Gastrocnemius medialis (tissue), 4 donors: ENCODE measurements around the gene IFT27. TPM values are rescaled to one million over a fixed set of nuclear protein-coding genes. Genes with fewer than 3 reads are reported as not detected.
"Not testable (repeated sequence)": the region's sequence is repeated elsewhere in the genome, so short reads cannot be mapped to it uniquely, and the experiment has no call there.

Experiments
- ATAC-seq, 2 donors: fragments of 150-250 bp; one replicate each; pipeline ENCODE4 v1.9.1; 2016
- DNase-seq, 2 donors: peaks; one replicate each; pipeline ENCODE4 v3.0.0-alpha.2; 2019
- H3K27ac ChIP-seq, 4 donors: fragments of 200-600 bp; sonication (generic); 1 replicate in 1 of 4; 2 replicates in 3 of 4; pipeline ENCODE4 v1.5.1; 2016 to 2018; ENCODE audit warnings: mild to moderate bottlenecking in 2 of 4, moderate library complexity in 1 of 4
- H3K27me3 ChIP-seq, 3 donors: fragments of 200-600 bp; sonication (generic) in 2 of 3; 1 replicate in 1 of 3; 2 replicates in 2 of 3; pipeline versions ENCODE4 v1.5.1 to v1.6.0; 2016 to 2019; ENCODE audit warnings: mild to moderate bottlenecking in 1 of 3, moderate library complexity in 1 of 3
- H3K36me3 ChIP-seq, 2 donors: fragments of 200-600 bp; sonication (generic) in 1 of 2; one replicate each; pipeline ENCODE4 v1.5.1; 2017 to 2018
- H3K4me1 ChIP-seq, 2 donors: fragments of 200-600 bp; sonication (generic) in 1 of 2; one replicate each; pipeline ENCODE4 v1.5.1; 2016 to 2017; ENCODE audit warnings: mild to moderate bottlenecking in 2 of 2
- H3K4me3 ChIP-seq, 4 donors: fragments of 200-600 bp; sonication (generic) in 3 of 4; 1 replicate in 1 of 4; 2 replicates in 3 of 4; pipeline ENCODE4 v1.5.1; 2016 to 2019; ENCODE audit warnings: mild to moderate bottlenecking in 2 of 4
- H3K9me3 ChIP-seq, 3 donors: fragments of 200-600 bp; sonication (generic) in 2 of 3; 1 replicate in 1 of 3; 2 replicates in 2 of 3; pipeline ENCODE4 v1.5.1; 2016 to 2019
- CTCF ChIP-seq, 5 experiments: fragments of 450-650 bp in 3 of 5; fragments of 200-600 bp in 2 of 5; sonication (generic) in 2 of 5; IDR thresholded peaks in 4 of 5; conservative IDR thresholded peaks in 1 of 5; 1 replicate in 4 of 5; 2 replicates in 1 of 5; pipeline ENCODE4 v1.5.1; 2016 to 2019; ENCODE audit warnings: antibody characterized with exemption in 5 of 5, mild to moderate bottlenecking in 3 of 5, moderate library complexity in 3 of 5
- POLR2A ChIP-seq, 2 donors: fragments of 450-650 bp; IDR thresholded peaks; one replicate each; pipeline ENCODE4 v1.6.1; 2017; ENCODE audit warnings: antibody characterized with exemption in 2 of 2, mild to moderate bottlenecking in 2 of 2, moderate library complexity in 2 of 2
- in situ Hi-C, 4 donors: fragments of 200-750 bp; cut with MboI; loops; one replicate each; pipeline versions ENCODE4 v1.15.0 to v1.8.0; 2017; ENCODE audit warnings: low sequenced_read_pairs in 4 of 4
- intact Hi-C: fragments of 100-400 bp; cut with DNase I; formaldehyde crosslinking; loops from one replicate; pipeline ENCODE4 v1.15.1; 2023; ENCODE audit warnings: low total_unique reads
- total RNA-seq, 4 donors: library from RNA; depleted of rRNA; stranded (reverse); fragments of >200 nt; gene quantifications; one replicate each; pipeline versions ENCODE4 v1.1.0 to v1.2.3, GENCODE V29; 2016

Gene IFT27
- total RNA-seq, 4 donors from 2014 or later = 2.4 to 8.3 (median 6.7) TPM

GRCh38 chr22:36733271-36733670 lies 42.6 kb downstream of the IFT27 start:
- Histone ChIP-seq H3K27ac (no peak overlapping the region), H3K4me1 (no peaks in the 10 kb centered on the region), H3K36me3 (no peaks in the 10 kb centered on the region), H3K9me3 (no peaks in the 10 kb centered on the region), H3K27me3 (peaks cover 0 to 21% (median 19%) of the 10 kb centered on the region in 3 donors), H3K4me3 (no peak overlapping the region)
- intact Hi-C loops = no loop called here
- TF ChIP-seq POLR2A (IDR thresholded peaks at IDR 0.05) (no peak), CTCF (IDR thresholded peaks at IDR 0.05 in 4 of 5, conservative IDR thresholded peaks at IDR 0.05 in 1 of 5) (no peak)
- no peak for DNase-seq
- ATAC-seq = no peak
- in situ Hi-C loops = no loop called here

GRCh38 chr22:36732609-36733008 lies 43.3 kb downstream of the IFT27 start:
- TF ChIP-seq POLR2A (IDR thresholded peaks at IDR 0.05) = no peak
- no peak for TF ChIP-seq CTCF (IDR thresholded peaks at IDR 0.05 in 4 of 5, conservative IDR thresholded peaks at IDR 0.05 in 1 of 5)
- Histone ChIP-seq H3K27ac (no peak overlapping the region), H3K36me3 (no peaks in the 10 kb centered on the region), H3K27me3 (peaks cover 0 to 19% (median 19%) of the 10 kb centered on the region in 3 donors), H3K9me3 (no peaks in the 10 kb centered on the region), H3K4me3 (no peak overlapping the region), H3K4me1 (no peaks in the 10 kb centered on the region)
- ATAC-seq (no peak), DNase-seq (no peak)
- intact Hi-C loops (no loop called here), in situ Hi-C loops (no loop called here)

- Histone ChIP-seq H3K27me3 (peaks cover 0 to 21% (median 17%) of the 10 kb centered on the region in 3 donors), H3K4me1 (no peaks in the 10 kb centered on the region), H3K4me3 (no peak overlapping the region), H3K27ac (no peak overlapping the region), H3K36me3 (no peaks in the 10 kb centered on the region), H3K9me3 (no peaks in the 10 kb centered on the region)
- ATAC-seq (no peak), DNase-seq (no peak)
- in situ Hi-C loops (no loop called here), intact Hi-C loops (no loop called here)
- TF ChIP-seq POLR2A (IDR thresholded peaks at IDR 0.05) (no peak), CTCF (IDR thresholded peaks at IDR 0.05 in 4 of 5, conservative IDR thresholded peaks at IDR 0.05 in 1 of 5) (no peak)
Measured at GRCh38 chr22:36731916-36732315, 44.0 kb downstream of the IFT27 start.

GRCh38 chr22:36731321-36731720 lies 44.6 kb downstream of the IFT27 start:
- DNase-seq, in situ Hi-C loops, H3K4me1 ChIP-seq, H3K36me3 ChIP-seq, H3K9me3 ChIP-seq, ATAC-seq, intact Hi-C loops, H3K27ac ChIP-seq, H3K4me3 ChIP-seq: not testable (repeated sequence)
- H3K27me3 ChIP-seq = peaks cover 0 to 24% (median 11%) of the 10 kb centered on the region in 3 donors

GRCh38 chr22:36730176-36730858 lies 45.6 kb downstream of the IFT27 start:
- DNase-seq (no peak), ATAC-seq (no peak)
- H3K4me1 ChIP-seq = no peaks in the 10 kb centered on the region
- TF ChIP-seq CTCF (IDR thresholded peaks at IDR 0.05 in 4 of 5, conservative IDR thresholded peaks at IDR 0.05 in 1 of 5) (no peak), POLR2A (IDR thresholded peaks at IDR 0.05) (no peak)
- H3K27ac ChIP-seq = no peak overlapping the region
- no peak overlapping the region for H3K4me3 ChIP-seq
- peaks cover 10 to 31% (median 21%) of the 10 kb centered on the region in 3 donors for H3K27me3 ChIP-seq
- H3K36me3 ChIP-seq = no peaks in the 10 kb centered on the region
- H3K9me3 ChIP-seq = no peaks in the 10 kb centered on the region
- in situ Hi-C loops = no loop called here
- intact Hi-C loops = no loop called here
